Neuronal stem cell (in vitro differentiated cells): ENCODE data around the gene MDM2.

Experiments
- DNase-seq: peaks from one replicate; pipeline ENCODE4 v3.0.0-alpha.2; 2013; ENCODE audit warnings: low spot score
- H2AFZ ChIP-seq: one replicate; pipeline ENCODE4 v1.6.1; 2013; ENCODE audit warnings: mild to moderate bottlenecking, low read length, inconsistent platforms
- H2AK5ac ChIP-seq: 2 replicates; pipeline ENCODE4 v1.6.1; 2013; ENCODE audit warnings: low read depth, mild to moderate bottlenecking, inconsistent platforms, low read length, moderate library complexity, mixed read lengths
- H2BK120ac ChIP-seq: 2 replicates; pipeline ENCODE4 v1.6.1; 2013; ENCODE audit warnings: low read depth, mild to moderate bottlenecking, inconsistent platforms, low read length, moderate library complexity, mixed read lengths
- H2BK12ac ChIP-seq: one replicate; pipeline ENCODE4 v1.6.1; 2013; ENCODE audit warnings: low read length, inconsistent platforms
- H2BK15ac ChIP-seq: 2 replicates; pipeline ENCODE4 v1.6.1; 2013; ENCODE audit warnings: mild to moderate bottlenecking, low read length, inconsistent platforms, mixed read lengths
- H2BK5ac ChIP-seq: one replicate; pipeline ENCODE4 v1.6.1; 2013; ENCODE audit warnings: inconsistent platforms, mild to moderate bottlenecking, low read length, moderate library complexity
- H3K14ac ChIP-seq: one replicate; pipeline ENCODE4 v1.6.1; 2013; ENCODE audit warnings: low read length, inconsistent platforms
- H3K18ac ChIP-seq: 2 replicates; pipeline ENCODE4 v1.6.1; 2013; ENCODE audit warnings: low read length, inconsistent platforms
- H3K23ac ChIP-seq: 2 replicates; pipeline ENCODE4 v1.6.1; 2013; ENCODE audit warnings: low read depth, mild to moderate bottlenecking, mixed read lengths, low read length, inconsistent platforms; ENCODE audit not compliant: poor library complexity
- H3K27ac ChIP-seq: replicated peaks from 3 replicates; pipeline ENCODE4 v1.5.1; 2013; ENCODE audit warnings: low read length, inconsistent platforms
- H3K27me3 ChIP-seq, 3 experiments: 2 replicates each; pipeline ENCODE4 v1.6.1; 2013; ENCODE audit warnings: low read length in 3 of 3, mild to moderate bottlenecking in 2 of 3, inconsistent platforms in 1 of 3, low read depth in 1 of 3, mixed read lengths in 1 of 3, moderate library complexity in 1 of 3; ENCODE audit not compliant: control insufficient read depth in 3 of 3, insufficient read depth in 3 of 3
- H3K36me3 ChIP-seq, 2 donors: replicated peaks in 1 of 2; 2 replicates each; pipeline ENCODE4 v1.6.1; 2013; ENCODE audit warnings: low read length in 2 of 2; ENCODE audit not compliant: control insufficient read depth in 2 of 2, insufficient read depth in 2 of 2
- H3K4ac ChIP-seq: 2 replicates; pipeline ENCODE4 v1.6.1; 2013; ENCODE audit warnings: inconsistent platforms, mild to moderate bottlenecking, low read length, moderate library complexity
- H3K4me1 ChIP-seq, 2 donors: 1 replicate in 1 of 2; 2 replicates in 1 of 2; pipeline ENCODE4 v1.6.1; 2013; ENCODE audit warnings: low read length in 2 of 2, low read depth in 1 of 2; ENCODE audit not compliant: control insufficient read depth in 2 of 2, insufficient read depth in 1 of 2
- H3K4me2 ChIP-seq: one replicate; pipeline ENCODE4 v1.6.1; 2013; ENCODE audit warnings: mild to moderate bottlenecking, low read length, inconsistent platforms; ENCODE audit not compliant: insufficient read depth, poor library complexity, severe bottlenecking
- H3K4me3 ChIP-seq, 2 donors: 2 replicates each; pipeline ENCODE4 v1.5.1; 2013; ENCODE audit warnings: low read length in 2 of 2, mild to moderate bottlenecking in 2 of 2, inconsistent platforms in 1 of 2, moderate library complexity in 1 of 2
- H3K79me1 ChIP-seq: one replicate; pipeline ENCODE4 v1.6.1; 2013; ENCODE audit warnings: low read depth, mild to moderate bottlenecking, inconsistent platforms, low read length, moderate library complexity
- H3K9ac ChIP-seq: one replicate; pipeline ENCODE4 v1.6.1; 2013; ENCODE audit warnings: mild to moderate bottlenecking, low read depth, low read length, inconsistent platforms; ENCODE audit not compliant: poor library complexity
- H3K9me3 ChIP-seq, 2 donors: replicated peaks in 1 of 2; 2 replicates each; pipeline versions ENCODE3 to v1.6.1; 2013; ENCODE audit warnings: low read length in 2 of 2, mild to moderate bottlenecking in 2 of 2, inconsistent platforms in 1 of 2, low read depth in 1 of 2, mixed read lengths in 1 of 2, moderate library complexity in 1 of 2; ENCODE audit not compliant: control insufficient read depth in 2 of 2, insufficient read depth in 1 of 2
- H4K8ac ChIP-seq: one replicate; pipeline ENCODE4 v1.6.1; 2013; ENCODE audit warnings: low read depth, mild to moderate bottlenecking, inconsistent platforms, low read length, moderate library complexity
- H4K91ac ChIP-seq: one replicate; pipeline ENCODE4 v1.6.1; 2013; ENCODE audit warnings: low read length, low read depth, mild to moderate bottlenecking, inconsistent platforms; ENCODE audit not compliant: poor library complexity
- WGBS, 2 donors: extraction: QIAGEN DNeasy Blood & Tissue Kit; methylation state at CpG; one replicate each; pipeline ENCODE4 v1.1.7; 2013; ENCODE audit warnings: missing lambda C conversion rate in 2 of 2, mixed read lengths in 1 of 2; ENCODE audit not compliant: insufficient read length in 2 of 2, insufficient replicate concordance in 1 of 2; ENCODE audit errors: extremely low coverage in 2 of 2; 5-methylcytosine and 5-hydroxymethylcytosine counted together

The MDM2 gene

GRCh38 chr12:68900241-68900640 lies 92.3 kb downstream of the MDM2 start:
- H4K91ac ChIP-seq, result no peak overlapping the region
- H3K4me1 ChIP-seq, result no peaks in the 10 kb centered on the region
- H3K27me3 ChIP-seq, result peaks cover 0 to 5% (median 0%) of the 10 kb centered on the region in 3 experiments
- no peak overlapping the region for H3K23ac ChIP-seq
- H2BK15ac ChIP-seq, result no peak overlapping the region
- H2AK5ac ChIP-seq, result no peak overlapping the region
- H3K79me1 ChIP-seq, result no peaks in the 10 kb centered on the region
- H2BK120ac ChIP-seq, result no peak overlapping the region
- no peak overlapping the region for H2AFZ ChIP-seq
- no peak for DNase-seq
- H3K4ac ChIP-seq, result no peak overlapping the region
- no peaks in the 10 kb centered on the region for H3K9me3 ChIP-seq
- H2BK5ac ChIP-seq, result no peak overlapping the region
- H3K18ac ChIP-seq, result no peak overlapping the region
- no peak overlapping the region for H3K4me2 ChIP-seq
- no peak overlapping the region for H3K4me3 ChIP-seq
- H2BK12ac ChIP-seq, result no peak overlapping the region
- H4K8ac ChIP-seq, result no peak overlapping the region
- no peak overlapping the region for H3K9ac ChIP-seq
- no CpG with 5 or more reads among the region's 2 CpGs for WGBS, 2 donors
- no peak overlapping the region for H3K27ac ChIP-seq
- no peak overlapping the region for H3K14ac ChIP-seq
- no peaks in the 10 kb centered on the region for H3K36me3 ChIP-seq
